Measurements from ENCODE around the gene EDN2.

DNA sequence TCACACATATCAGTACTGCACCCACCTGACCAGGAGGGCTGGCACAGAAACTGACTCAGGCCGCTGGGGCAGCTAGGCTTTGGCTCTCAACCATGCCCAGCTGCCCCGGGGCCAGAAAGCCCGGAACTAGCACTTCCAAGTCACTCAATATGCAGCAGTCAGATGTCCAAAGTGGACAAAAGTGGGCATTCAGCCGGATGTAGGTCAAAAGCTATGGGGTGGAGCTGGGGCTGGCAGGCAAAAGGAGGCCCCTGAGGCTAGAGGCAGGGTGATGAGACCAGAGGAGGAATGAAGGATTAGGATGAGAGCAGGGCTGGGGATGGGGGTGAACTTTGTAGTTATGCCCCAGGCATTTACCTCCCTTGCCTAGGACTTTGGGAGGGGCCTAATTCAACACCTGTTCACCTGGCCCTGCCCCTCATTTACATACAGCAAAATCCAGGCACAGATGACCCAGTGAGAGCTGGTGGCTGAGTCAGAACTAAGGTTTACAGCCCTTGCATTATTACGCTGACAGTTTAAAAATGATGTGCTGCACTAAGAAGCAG is 30.7 kb upstream of the EDN2 start:
- TF ChIP-seq, protein P1, sequence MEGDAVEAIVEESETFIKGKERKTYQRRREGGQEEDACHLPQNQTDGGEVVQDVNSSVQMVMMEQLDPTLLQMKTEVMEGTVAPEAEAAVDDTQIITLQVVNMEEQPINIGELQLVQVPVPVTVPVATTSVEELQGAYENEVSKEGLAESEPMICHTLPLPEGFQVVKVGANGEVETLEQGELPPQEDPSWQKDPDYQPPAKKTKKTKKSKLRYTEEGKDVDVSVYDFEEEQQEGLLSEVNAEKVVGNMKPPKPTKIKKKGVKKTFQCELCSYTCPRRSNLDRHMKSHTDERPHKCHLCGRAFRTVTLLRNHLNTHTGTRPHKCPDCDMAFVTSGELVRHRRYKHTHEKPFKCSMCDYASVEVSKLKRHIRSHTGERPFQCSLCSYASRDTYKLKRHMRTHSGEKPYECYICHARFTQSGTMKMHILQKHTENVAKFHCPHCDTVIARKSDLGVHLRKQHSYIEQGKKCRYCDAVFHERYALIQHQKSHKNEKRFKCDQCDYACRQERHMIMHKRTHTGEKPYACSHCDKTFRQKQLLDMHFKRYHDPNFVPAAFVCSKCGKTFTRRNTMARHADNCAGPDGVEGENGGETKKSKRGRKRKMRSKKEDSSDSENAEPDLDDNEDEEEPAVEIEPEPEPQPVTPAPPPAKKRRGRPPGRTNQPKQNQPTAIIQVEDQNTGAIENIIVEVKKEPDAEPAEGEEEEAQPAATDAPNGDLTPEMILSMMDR (IDR thresholded peaks at IDR 0.05): no peak
- TF ChIP-seq POLR2A (IDR thresholded peaks at IDR 0.05): no peak

Measured in ovary (tissue), 3 donors.